Kidney epithelial cell (primary cell): ENCODE data around the gene CASZ1. TPM values are rescaled to one million over a fixed set of nuclear protein-coding genes. Genes with fewer than 3 reads are reported as not detected.
A peak's percentile ranks its signal among the peaks of the same experiment; 100 is the strongest.

Experiments used
- DNase-seq: peaks from one replicate; pipeline ENCODE4 v3.0.0-alpha.2; 2010; ENCODE audit warnings: low read depth
- H3K27me3 ChIP-seq: 2 replicates; pipeline ENCODE4 v1.6.0; 2011; ENCODE audit warnings: low read length; ENCODE audit not compliant: control insufficient read depth, insufficient read depth
- H3K36me3 ChIP-seq: 2 replicates; pipeline ENCODE4 v1.5.1; 2011; ENCODE audit warnings: low read length; ENCODE audit not compliant: control insufficient read depth, insufficient read depth
- H3K4me3 ChIP-seq: 2 replicates; pipeline ENCODE4 v1.5.1; 2011; ENCODE audit warnings: low read depth, mild to moderate bottlenecking, control low read depth, low read length
- CTCF ChIP-seq: IDR thresholded peaks from 2 replicates; pipeline ENCODE4 v1.5.1; 2011; ENCODE audit warnings: mild to moderate bottlenecking, moderate library complexity, low read length, control low read depth, inconsistent platforms; ENCODE audit not compliant: insufficient read depth, poor library complexity, severe bottlenecking
- total RNA-seq: library from RNA; depleted of rRNA; stranded (reverse); fragments of >200 nt; gene quantifications from 2 replicates; pipeline ENCODE4 v1.2.3, GENCODE V29; 2015

The CASZ1 gene
- total RNA-seq, 1 donor from 2014 or later, result 28.2 TPM

GRCh38 chr1:10650556-10651388 lies 145.7 kb downstream of the CASZ1 start:
- no peak for TF ChIP-seq CTCF
- Histone ChIP-seq H3K36me3 (no peaks in the 10 kb centered on the region), H3K4me3 (no peak overlapping the region), H3K27me3 (peaks cover 3% of the 10 kb centered on the region)
- no peak for DNase-seq

GRCh38 chr1:10649517-10650201 lies 146.8 kb downstream of the CASZ1 start:
- H3K36me3 ChIP-seq, result no peaks in the 10 kb centered on the region
- no peak for DNase-seq
- no peak for TF ChIP-seq CTCF
- H3K27me3 ChIP-seq, result peaks cover 3% of the 10 kb centered on the region
- H3K4me3 ChIP-seq, result no peak overlapping the region

GRCh38 chr1:10648689-10649516 lies 147.5 kb downstream of the CASZ1 start:
- Histone ChIP-seq H3K27me3 (peaks cover 3% of the 10 kb centered on the region), H3K4me3 (no peak overlapping the region), H3K36me3 (no peaks in the 10 kb centered on the region)
- DNase-seq, result no peak
- TF ChIP-seq CTCF, result no peak

DNA sequence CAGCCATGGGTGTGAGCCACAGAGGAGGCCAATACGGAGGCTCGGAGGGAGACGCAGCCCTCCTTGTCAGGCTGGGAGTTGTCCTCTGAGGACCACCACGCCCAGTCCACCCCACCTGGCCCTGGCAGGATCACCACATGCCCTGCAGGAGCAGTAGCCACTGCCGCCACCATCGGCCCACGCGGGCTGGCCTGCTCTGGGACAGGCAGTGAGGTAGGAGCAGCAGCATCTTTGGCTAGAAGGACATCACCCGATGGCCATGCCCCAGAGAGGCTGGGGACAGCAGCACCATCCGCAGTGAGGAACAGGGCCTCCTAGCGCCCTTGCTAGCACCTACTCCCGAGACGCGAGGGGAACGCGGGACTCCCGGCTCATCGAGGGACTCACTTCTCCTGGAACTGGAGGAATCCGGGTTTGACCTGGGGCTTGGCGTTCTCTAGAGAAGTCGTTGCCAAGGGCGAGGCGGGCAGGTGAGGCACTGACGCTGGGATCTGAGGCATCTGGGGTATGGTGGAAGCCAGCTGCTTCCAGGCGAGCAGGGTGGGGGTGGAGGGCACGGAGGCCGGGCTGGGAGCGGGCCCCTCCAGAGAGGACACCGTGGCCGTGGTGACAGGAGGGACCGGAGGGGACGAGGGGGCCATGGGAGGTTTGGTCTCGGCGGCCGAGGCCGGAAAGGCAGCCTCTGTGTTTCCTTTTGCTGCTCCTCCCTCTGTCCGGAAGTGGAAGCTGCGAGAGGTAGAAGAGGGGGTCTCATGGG lies 148.9 kb downstream of the CASZ1 start:
- no peaks in the 10 kb centered on the region for H3K27me3 ChIP-seq
- no peak for DNase-seq
- H3K4me3 ChIP-seq, result no peak overlapping the region
- no peak for TF ChIP-seq CTCF
- no peaks in the 10 kb centered on the region for H3K36me3 ChIP-seq

- Histone ChIP-seq H3K4me3 (no peak overlapping the region), H3K27me3 (no peaks in the 10 kb centered on the region), H3K36me3 (no peaks in the 10 kb centered on the region)
- no peak for TF ChIP-seq CTCF
- DNase-seq, result peak; percentile 18
These were observed 150.0 kb downstream of the CASZ1 start for GRCh38 chr1:10646347-10646861.
